ENCODE measurements around the gene MICAL3. TPM values are rescaled to one million over a fixed set of nuclear protein-coding genes. Genes with fewer than 3 reads are reported as not detected.

MICAL3 gene
- total RNA-seq, 1 donor from 2014 or later, result 36.9 TPM

DNA sequence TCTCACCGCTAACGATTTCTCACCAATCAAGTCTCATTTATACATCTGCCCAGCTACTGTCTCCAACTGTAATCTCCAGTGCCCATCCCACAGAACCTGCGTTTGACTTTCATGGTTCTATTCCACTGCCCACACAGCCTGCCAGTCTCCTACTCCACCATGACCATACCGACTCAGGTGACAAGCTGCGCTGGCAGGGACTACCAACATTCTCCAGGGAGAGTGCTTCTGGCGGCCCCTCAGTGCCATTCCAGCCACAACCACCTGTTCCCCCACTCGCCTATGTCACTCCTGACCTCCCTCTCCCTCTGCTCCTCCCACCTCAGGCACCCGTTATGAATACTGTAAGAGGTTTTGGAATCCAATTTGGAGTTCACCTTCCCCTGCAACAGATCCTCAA is 141.6 kb downstream of the MICAL3 start:
- intact Hi-C loops (cut with DNase I), result no loop called here
- no peaks in the 10 kb centered on the region for H3K9me3 ChIP-seq

DNA sequence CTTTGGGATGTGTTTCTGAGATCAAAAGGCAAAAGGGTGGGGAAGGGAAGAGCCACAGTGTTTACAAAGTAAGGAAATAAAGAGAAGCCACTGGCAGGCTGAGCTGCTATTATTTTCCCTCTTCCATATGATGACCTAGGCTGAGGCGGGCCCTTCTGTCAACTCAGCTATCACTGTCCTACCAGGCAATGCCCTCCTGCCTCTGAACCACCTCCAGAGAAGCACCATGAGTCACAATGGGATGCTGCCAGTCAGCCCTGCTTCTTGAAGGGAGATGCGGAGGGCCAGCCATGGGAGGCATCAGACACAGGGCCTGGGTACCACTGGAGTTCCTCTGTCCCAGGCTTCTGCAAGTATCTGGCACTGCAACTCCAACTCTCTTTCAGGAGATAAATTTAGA is 142.2 kb downstream of the MICAL3 start:
- TF ChIP-seq, protein P1, sequence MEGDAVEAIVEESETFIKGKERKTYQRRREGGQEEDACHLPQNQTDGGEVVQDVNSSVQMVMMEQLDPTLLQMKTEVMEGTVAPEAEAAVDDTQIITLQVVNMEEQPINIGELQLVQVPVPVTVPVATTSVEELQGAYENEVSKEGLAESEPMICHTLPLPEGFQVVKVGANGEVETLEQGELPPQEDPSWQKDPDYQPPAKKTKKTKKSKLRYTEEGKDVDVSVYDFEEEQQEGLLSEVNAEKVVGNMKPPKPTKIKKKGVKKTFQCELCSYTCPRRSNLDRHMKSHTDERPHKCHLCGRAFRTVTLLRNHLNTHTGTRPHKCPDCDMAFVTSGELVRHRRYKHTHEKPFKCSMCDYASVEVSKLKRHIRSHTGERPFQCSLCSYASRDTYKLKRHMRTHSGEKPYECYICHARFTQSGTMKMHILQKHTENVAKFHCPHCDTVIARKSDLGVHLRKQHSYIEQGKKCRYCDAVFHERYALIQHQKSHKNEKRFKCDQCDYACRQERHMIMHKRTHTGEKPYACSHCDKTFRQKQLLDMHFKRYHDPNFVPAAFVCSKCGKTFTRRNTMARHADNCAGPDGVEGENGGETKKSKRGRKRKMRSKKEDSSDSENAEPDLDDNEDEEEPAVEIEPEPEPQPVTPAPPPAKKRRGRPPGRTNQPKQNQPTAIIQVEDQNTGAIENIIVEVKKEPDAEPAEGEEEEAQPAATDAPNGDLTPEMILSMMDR (IDR thresholded peaks at IDR 0.05), result no peak
- no peak for DNase-seq (ENCODE audit: low spot score in 2 of 2)
- H3K27ac ChIP-seq, result no peak overlapping the region
- H3K4me1 ChIP-seq, result no peaks in the 10 kb centered on the region
- peaks cover 25 to 69% of the 10 kb centered on the region in 2 donors for H3K36me3 ChIP-seq
- H3K27me3 ChIP-seq, result no peaks in the 10 kb centered on the region
- H3K4me3 ChIP-seq, result no peak overlapping the region
- intact Hi-C loops (cut with DNase I), result no loop called here
- H3K9me3 ChIP-seq, result no peaks in the 10 kb centered on the region

More for the DNA sequence above, 141.6 kb downstream of the MICAL3 start:
- Histone ChIP-seq H3K4me1 (no peaks in the 10 kb centered on the region), H3K27me3 (no peaks in the 10 kb centered on the region), H3K27ac (no peak overlapping the region), H3K36me3 (peaks cover 29 to 75% of the 10 kb centered on the region in 2 donors), H3K4me3 (no peak overlapping the region)
- DNase-seq (ENCODE audit: low spot score in 2 of 2), result no peak
- TF ChIP-seq, protein P1 (IDR thresholded peaks at IDR 0.05), result no peak

DNA sequence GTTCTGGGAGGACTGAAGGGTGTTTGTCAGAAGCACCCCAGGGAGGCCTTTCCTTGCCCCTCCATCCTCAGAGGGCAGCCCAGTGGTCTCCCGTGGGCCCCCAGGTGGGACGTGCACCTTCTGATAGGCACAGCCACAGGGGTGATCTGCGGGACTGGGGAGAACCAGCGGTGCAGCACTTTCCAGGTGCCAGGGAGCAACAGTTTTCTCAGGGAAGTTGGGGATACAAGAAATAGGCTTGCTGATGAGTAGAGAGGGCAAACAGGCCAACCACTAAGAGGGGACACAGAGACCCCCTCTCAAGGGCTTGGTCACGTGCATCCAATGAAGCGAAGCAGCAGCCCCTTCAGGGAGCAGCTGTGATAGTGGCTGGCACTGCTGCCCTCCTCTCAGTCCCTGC is 143.0 kb downstream of the MICAL3 start:
- no peak for DNase-seq (ENCODE audit: low spot score in 2 of 2)
- Histone ChIP-seq H3K9me3 (no peaks in the 10 kb centered on the region), H3K36me3 (peaks cover 22 to 65% of the 10 kb centered on the region in 2 donors), H3K27ac (no peak overlapping the region), H3K4me3 (no peak overlapping the region), H3K27me3 (no peaks in the 10 kb centered on the region), H3K4me1 (no peaks in the 10 kb centered on the region)
- intact Hi-C loops (cut with DNase I), result no loop called here
- TF ChIP-seq, protein P1 (IDR thresholded peaks at IDR 0.05), result no peak

DNA sequence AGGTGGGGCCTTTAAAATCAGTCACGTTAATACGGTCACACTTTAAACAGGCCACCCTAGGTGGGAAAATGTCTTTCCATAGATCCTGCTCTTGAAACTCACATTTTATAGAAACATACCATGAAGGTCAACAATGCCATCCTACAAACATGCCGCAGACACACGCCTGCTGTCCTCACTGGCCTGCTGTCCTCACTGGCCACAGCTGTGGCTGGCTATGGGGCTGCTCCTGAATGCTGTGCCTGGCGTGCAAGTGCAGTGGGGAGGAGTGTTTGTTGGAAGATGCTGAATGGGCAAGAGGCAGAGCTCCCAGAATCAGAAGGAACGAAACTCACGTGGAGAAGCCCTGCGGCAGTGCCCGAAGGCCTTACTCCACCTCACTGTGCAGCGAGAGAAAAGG is 143.9 kb downstream of the MICAL3 start:
- intact Hi-C loops (cut with DNase I), result no loop called here
- peaks cover 17 to 62% of the 10 kb centered on the region in 2 donors for H3K36me3 ChIP-seq

DNA sequence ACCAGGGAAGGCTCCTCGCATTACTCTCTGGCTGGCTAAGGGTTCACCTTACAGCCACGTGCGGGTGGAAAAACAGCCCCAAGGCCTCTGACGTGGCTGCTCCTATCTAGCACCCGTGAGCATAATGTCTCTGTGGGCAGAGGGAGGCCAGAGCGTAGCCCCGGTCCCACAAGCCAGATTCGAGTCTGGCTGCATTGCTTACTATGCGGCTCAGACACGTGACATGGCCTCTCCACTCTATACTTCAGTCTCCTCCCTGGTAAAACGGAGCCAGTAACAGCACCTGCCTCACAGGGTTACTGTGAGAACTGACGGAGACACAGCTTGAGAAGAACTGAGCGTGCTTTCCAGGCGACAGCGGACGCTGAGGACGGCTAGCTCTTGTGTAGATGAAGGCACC is 144.3 kb downstream of the MICAL3 start:
- no peaks in the 10 kb centered on the region for H3K27me3 ChIP-seq
- no peak for DNase-seq (ENCODE audit: low spot score in 2 of 2)
- no peaks in the 10 kb centered on the region for H3K4me1 ChIP-seq
- H3K36me3 ChIP-seq, result peaks cover 17 to 58% of the 10 kb centered on the region in 2 donors
- no peaks in the 10 kb centered on the region for H3K9me3 ChIP-seq
- no peak overlapping the region for H3K27ac ChIP-seq
- intact Hi-C loops (cut with DNase I), result no loop called here
- no peak overlapping the region for H3K4me3 ChIP-seq
- TF ChIP-seq, protein P1 (IDR thresholded peaks at IDR 0.05), result no peak

More for the DNA sequence above, 143.9 kb downstream of the MICAL3 start:
- Histone ChIP-seq H3K27ac (no peak overlapping the region), H3K4me1 (no peaks in the 10 kb centered on the region), H3K27me3 (no peaks in the 10 kb centered on the region), H3K4me3 (no peak overlapping the region), H3K9me3 (no peaks in the 10 kb centered on the region)
- no peak for DNase-seq (ENCODE audit: low spot score in 2 of 2)
- TF ChIP-seq, protein P1 (IDR thresholded peaks at IDR 0.05), result no peak

DNA sequence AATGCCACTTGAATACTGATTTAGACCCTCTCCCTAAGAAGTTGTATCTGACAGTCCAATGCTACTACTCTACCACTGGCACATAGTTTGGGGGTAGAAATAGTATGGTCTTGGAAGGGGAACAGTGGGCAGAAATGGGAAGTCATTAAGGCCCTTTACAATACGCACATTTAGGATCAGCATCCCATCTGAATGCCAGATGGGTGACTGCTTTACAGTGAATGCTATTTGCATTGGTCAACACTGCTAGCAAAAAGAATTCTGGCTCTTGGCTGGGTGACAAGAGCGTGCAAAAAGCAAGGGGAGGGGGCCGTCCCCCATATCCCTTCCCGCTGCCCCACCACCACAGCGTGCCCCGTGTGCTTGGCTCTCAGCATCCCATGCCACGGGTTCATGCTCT is 145.4 kb downstream of the MICAL3 start:
- no peaks in the 10 kb centered on the region for H3K4me1 ChIP-seq
- intact Hi-C loops (cut with DNase I), result no loop called here

More for the DNA sequence above, 145.4 kb downstream of the MICAL3 start:
- no peak for DNase-seq (ENCODE audit: low spot score in 2 of 2)
- TF ChIP-seq, protein P1 (IDR thresholded peaks at IDR 0.05), result no peak
- Histone ChIP-seq H3K4me3 (no peak overlapping the region), H3K27me3 (no peaks in the 10 kb centered on the region), H3K9me3 (no peaks in the 10 kb centered on the region), H3K36me3 (peaks cover 13 to 56% of the 10 kb centered on the region in 2 donors), H3K27ac (no peak overlapping the region)

Measured in ascending aorta (tissue), 2 donors.